LNCaP clone FGC (cell line): ENCODE results near the gene SGMS2.
"Not testable (repeated sequence)": the region's sequence is repeated elsewhere in the genome, so short reads cannot be mapped to it uniquely, and the experiment has no call there.

Experiments used
- DNase-seq: peaks from one replicate; pipeline ENCODE4 v3.0.0-alpha.2; 2011; ENCODE audit warnings: low read depth
- H3K4me3 ChIP-seq: 2 replicates; pipeline ENCODE4 v1.5.1; 2011; ENCODE audit warnings: mild to moderate bottlenecking, low read depth, low read length, control low read depth
- TF ChIP-seq, protein P1 (sequence below): IDR thresholded peaks from 2 replicates; pipeline ENCODE4 v1.5.1; 2012; ENCODE audit warnings: mild to moderate bottlenecking; ENCODE audit not compliant: control insufficient read depth, insufficient read depth; ENCODE audit errors: extremely low read depth

Gene SGMS2

DNA sequence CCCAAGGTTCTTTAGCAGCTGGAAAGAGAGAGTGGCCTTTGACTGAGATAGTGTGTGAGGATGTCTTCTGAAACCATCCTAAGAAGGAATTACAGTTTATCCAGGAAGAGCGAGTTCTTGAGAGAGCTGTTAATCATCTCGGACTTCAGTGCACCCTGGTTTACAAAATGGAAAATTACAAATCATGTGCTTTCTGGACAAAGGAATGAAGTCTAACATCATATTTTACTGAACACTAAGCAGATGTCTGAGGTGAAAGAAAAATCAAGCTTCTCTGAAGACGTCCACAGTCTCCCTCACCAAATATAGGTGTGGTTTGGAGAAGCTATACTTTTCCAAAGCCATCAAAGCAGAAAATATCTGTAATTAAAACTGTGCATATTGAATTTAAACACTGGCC is 75.8 kb downstream of the SGMS2 start:
- TF ChIP-seq, protein P1, sequence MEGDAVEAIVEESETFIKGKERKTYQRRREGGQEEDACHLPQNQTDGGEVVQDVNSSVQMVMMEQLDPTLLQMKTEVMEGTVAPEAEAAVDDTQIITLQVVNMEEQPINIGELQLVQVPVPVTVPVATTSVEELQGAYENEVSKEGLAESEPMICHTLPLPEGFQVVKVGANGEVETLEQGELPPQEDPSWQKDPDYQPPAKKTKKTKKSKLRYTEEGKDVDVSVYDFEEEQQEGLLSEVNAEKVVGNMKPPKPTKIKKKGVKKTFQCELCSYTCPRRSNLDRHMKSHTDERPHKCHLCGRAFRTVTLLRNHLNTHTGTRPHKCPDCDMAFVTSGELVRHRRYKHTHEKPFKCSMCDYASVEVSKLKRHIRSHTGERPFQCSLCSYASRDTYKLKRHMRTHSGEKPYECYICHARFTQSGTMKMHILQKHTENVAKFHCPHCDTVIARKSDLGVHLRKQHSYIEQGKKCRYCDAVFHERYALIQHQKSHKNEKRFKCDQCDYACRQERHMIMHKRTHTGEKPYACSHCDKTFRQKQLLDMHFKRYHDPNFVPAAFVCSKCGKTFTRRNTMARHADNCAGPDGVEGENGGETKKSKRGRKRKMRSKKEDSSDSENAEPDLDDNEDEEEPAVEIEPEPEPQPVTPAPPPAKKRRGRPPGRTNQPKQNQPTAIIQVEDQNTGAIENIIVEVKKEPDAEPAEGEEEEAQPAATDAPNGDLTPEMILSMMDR: no peak
- no peak for DNase-seq
- no peak overlapping the region for H3K4me3 ChIP-seq

DNA sequence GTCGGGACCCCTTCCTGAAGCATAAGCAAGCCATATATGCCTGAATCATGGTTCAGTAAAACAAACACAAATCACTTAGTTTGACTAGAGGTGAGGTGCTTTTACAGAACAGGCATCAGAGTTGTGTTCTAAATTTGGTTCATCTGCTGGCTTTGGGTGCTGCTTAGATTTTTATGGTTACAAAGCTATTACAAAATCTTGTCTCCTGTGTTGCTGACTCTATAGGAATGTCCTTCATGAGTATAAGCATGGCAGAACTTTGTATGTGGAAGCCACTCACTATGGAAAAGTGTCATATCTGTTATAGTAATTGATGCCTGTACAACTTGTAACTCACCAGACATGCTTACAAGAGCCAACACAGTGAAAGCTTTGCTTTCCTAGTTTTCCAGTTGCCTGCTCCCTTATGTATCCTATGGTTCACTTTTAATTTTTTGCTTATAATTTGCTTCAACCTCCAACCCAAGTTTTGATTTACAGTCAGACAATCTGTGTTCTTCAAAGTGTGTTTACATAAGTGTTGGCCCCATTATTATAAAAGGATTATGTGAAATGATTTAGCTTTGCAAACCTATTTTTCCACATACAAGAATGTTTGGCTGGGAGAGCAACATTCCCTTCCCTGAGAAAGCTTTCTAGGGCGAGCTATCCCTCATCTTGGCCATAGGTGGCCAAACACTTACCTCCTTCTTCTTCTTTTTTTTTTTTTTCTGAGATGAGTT is 76.6 kb downstream of the SGMS2 start:
- TF ChIP-seq, protein P1: no peak
- H3K4me3 ChIP-seq: no peak overlapping the region
- no peak for DNase-seq

DNA sequence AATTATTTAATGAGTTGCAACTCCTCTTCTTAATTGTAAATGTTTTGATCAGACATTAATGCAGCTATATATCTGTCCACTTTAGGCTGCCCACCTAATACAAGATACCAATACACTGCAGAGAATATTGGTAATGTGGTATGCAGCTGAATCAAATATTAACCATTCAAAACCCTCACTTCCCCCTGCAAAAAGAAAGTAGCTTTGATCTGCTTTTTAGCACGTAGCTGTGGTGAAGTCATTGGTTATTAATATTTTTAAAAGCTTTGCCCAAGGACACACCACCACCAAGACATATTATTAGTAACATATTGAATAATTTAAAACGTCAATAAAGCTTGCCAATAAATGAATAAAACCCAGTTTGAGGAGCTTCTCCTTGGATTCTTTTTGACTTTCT is 78.0 kb downstream of the SGMS2 start:
- DNase-seq: no peak
- TF ChIP-seq, protein P1: no peak
- no peak overlapping the region for H3K4me3 ChIP-seq

DNA sequence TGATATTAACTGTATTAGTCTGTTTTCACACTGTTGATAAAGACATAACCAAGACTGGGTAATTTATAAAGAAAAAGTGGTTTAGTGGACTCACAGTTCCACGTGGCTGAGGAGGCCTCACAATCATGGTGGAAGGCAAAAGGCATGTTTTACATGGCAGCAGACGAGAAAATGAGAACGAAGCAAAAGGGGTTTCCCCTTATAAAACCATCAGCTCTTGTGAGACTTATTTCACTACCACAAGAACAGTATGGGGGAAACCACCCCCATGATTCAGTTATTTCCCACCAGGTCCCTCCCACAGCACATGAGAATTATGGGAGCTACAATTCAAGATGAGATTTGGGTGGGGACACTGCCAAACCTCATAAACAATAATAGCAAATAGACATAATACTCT is 80.3 kb downstream of the SGMS2 start:
- not testable (repeated sequence) for H3K4me3 ChIP-seq, DNase-seq

DNA sequence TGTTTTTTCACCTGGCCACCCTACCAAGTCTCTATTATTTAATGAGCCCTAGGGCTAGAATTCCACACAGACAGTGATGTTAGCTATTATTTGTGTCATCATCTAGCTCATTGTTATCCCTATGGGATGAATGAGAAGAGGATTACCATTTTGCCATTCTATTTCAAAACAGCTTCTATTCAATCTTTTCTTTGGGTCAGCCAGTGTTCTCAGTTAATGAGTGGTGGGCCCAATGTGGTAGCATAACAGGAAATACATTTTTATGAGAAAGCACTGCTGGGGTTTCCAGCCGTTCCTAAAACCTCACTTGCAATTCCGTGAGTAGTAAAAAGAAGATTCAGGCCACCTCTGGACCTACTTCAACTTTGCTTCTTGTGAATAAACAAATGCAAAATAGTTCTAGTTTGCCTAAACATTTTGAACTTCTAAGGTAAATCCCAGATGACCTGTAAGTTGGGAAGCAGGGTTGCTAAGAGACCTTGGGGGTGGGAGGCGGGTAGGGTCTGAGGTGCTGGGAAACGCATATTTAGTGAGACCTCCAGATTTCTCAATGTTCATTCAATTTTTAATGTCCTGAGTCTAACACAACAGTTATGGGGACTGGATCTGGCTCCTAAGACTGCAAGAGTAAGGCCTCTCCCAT is 81.8 kb downstream of the SGMS2 start:
- TF ChIP-seq, protein P1: no peak
- no peak for DNase-seq
- H3K4me3 ChIP-seq: no peak overlapping the region

DNA sequence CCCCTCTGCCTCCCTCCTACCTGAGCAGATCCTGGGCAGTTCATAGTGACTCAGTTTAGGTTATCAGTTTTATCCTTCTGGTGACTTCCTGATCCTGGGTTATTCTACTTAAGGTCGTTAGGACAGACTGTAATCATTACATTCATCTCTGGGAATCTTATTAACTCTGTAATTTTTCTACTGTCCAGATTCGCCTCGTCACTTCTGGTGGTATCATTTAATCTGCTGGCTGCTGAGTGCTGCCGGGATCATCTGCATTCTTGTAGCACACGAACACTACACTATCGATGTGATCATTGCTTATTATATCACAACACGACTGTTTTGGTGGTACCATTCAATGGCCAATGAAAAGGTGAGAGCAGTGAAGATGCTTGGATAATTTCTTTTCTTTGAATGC is 83.6 kb downstream of the SGMS2 start:
- H3K4me3 ChIP-seq: no peak overlapping the region
- TF ChIP-seq, protein P1: no peak
- no peak for DNase-seq

DNA sequence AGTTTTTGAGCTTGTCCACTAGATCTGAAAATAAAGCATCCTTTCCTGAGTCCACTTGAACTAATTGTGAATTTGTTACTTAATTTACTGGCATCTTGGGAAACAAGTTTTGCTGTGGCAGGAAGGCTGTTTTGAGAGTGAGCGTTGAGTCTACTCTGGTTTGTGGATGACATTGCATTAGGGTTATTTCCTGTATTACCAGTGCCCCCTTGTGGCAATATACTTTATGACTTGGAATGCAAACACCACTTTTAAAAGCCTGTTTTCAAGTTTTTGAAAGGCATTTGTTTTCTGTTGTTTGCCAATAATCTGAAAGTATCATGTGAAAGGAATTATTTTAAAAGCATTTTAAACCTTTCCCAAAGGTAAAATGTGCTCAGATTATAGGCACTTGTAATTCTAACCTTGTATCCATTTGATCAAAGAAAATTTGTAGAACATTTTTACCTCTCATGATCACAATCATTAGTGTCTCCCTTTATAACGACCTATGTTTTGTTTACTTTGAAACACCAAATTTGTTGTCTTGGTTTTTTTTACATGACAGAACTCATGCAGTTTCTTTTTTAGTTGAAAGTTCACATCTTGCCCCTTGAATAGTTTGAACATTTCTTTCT is 88.7 kb downstream of the SGMS2 start:
- DNase-seq: peak; percentile 52
- no peak overlapping the region for H3K4me3 ChIP-seq
- TF ChIP-seq, protein P1: peak; percentile 62
